HG02938 (cell line): Measurements from ENCODE around the gene GNE.
"Not testable (repeated sequence)": the region's sequence is repeated elsewhere in the genome, so short reads cannot be mapped to it uniquely, and the experiment has no call there.

Experiments used
- ATAC-seq: cut with Tn5 transposase; IDR thresholded peaks from one replicate; pipeline ENCODE4 v1.9.1; 2021; ENCODE audit warnings: mild to moderate bottlenecking, moderate library complexity; ENCODE audit not compliant: unreplicated experiment

GNE gene

GRCh38 chr9:36211510-36211909 lies 46.7 kb downstream of the GNE start:
- ATAC-seq, result no peak

- no peak for ATAC-seq
These were observed 47.5 kb downstream of the GNE start for GRCh38 chr9:36210722-36211121.

GRCh38 chr9:36208521-36209253 lies 49.6 kb downstream of the GNE start:
- no peak for ATAC-seq

GRCh38 chr9:36207546-36208012 lies 50.7 kb downstream of the GNE start:
- no peak for ATAC-seq

- no peak for ATAC-seq
These were observed 51.2 kb downstream of the GNE start for GRCh38 chr9:36207016-36207415.

GRCh38 chr9:36204906-36205547 lies 53.2 kb downstream of the GNE start:
- no peak for ATAC-seq

GRCh38 chr9:36194326-36195000 lies 63.8 kb downstream of the GNE start:
- ATAC-seq, result no peak

GRCh38 chr9:36193023-36193422 lies 65.2 kb downstream of the GNE start:
- no peak for ATAC-seq

GRCh38 chr9:36192196-36192595 lies 66.1 kb downstream of the GNE start:
- no peak for ATAC-seq

GRCh38 chr9:36191686-36192085 lies 66.6 kb downstream of the GNE start:
- no peak for ATAC-seq

GRCh38 chr9:36191290-36191645 lies 67.0 kb downstream of the GNE start:
- ATAC-seq, result no peak

- ATAC-seq, result peak; percentile 97
These were observed 67.6 kb downstream of the GNE start, which contains the start of gene CLTA for GRCh38 chr9:36190388-36191289. Gene CLTA (plus strand): TSS chr9:36190921. CDS start chr9:36191057, 136 bp downstream.

- no peak for ATAC-seq
These were observed 68.3 kb downstream of the GNE start for GRCh38 chr9:36189976-36190375.

GRCh38 chr9:36188212-36188611 lies 70.0 kb downstream of the GNE start:
- ATAC-seq, result no peak

- ATAC-seq, result no peak
These were observed 70.8 kb downstream of the GNE start for GRCh38 chr9:36187414-36187813.

- not testable (repeated sequence) for ATAC-seq
These were observed 78.0 kb downstream of the GNE start for GRCh38 chr9:36180243-36180642.

GRCh38 chr9:36177571-36177970 lies 80.7 kb downstream of the GNE start:
- no peak for ATAC-seq

GRCh38 chr9:36176496-36176895 lies 81.8 kb downstream of the GNE start:
- ATAC-seq, result not testable (repeated sequence)

- not testable (repeated sequence) for ATAC-seq
These were observed 83.0 kb downstream of the GNE start for GRCh38 chr9:36175209-36175608.

- no peak for ATAC-seq
These were observed 83.5 kb downstream of the GNE start for GRCh38 chr9:36174731-36175130.

GRCh38 chr9:36174271-36174670 lies 84.0 kb downstream of the GNE start:
- no peak for ATAC-seq
